Transverse colon (tissue), 4 donors: Measurements from ENCODE around the gene CD96. TPM values are rescaled to one million over a fixed set of nuclear protein-coding genes. Genes with fewer than 3 reads are reported as not detected.

Source experiments
- DNase-seq: peaks from one replicate; pipeline ENCODE4 v3.0.0-alpha.2; 2019
- H3K27ac ChIP-seq, 4 donors: fragments of 200-600 bp; sonication (generic); 2 replicates each; pipeline ENCODE4 v1.5.1; 2016 to 2018; ENCODE audit warnings: inconsistent platforms in 4 of 4
- H3K27me3 ChIP-seq: fragments of 200-600 bp; sonication (generic); 2 replicates; pipeline ENCODE4 v1.5.1; 2017; ENCODE audit warnings: inconsistent platforms
- H3K36me3 ChIP-seq, 4 donors: fragments of 200-600 bp; sonication (generic); 2 replicates each; pipeline ENCODE4 v1.5.1; 2017 to 2019; ENCODE audit warnings: inconsistent platforms in 4 of 4
- H3K4me1 ChIP-seq, 4 donors: fragments of 200-600 bp; sonication (generic); 2 replicates each; pipeline ENCODE4 v1.5.1; 2017 to 2020; ENCODE audit warnings: inconsistent platforms in 4 of 4
- H3K4me3 ChIP-seq, 4 donors: fragments of 200-600 bp; sonication (generic); 1 replicate in 1 of 4; 2 replicates in 3 of 4; pipeline versions ENCODE4 v1.5.1 to v1.6.1; 2017 to 2019; ENCODE audit warnings: inconsistent platforms in 4 of 4
- H3K9me3 ChIP-seq, 2 donors: fragments of 200-600 bp; sonication (generic); 2 replicates each; pipeline ENCODE4 v1.5.1; 2017 to 2019; ENCODE audit warnings: inconsistent platforms in 2 of 2
- CTCF ChIP-seq, 5 experiments: fragments of 200-600 bp in 3 of 5; fragments of 450-650 bp in 2 of 5; sonication (generic) in 3 of 5; IDR thresholded peaks; 1 replicate in 2 of 5; 2 replicates in 3 of 5; pipeline ENCODE4 v1.5.1; 2016 to 2017; ENCODE audit warnings: antibody characterized with exemption in 5 of 5, inconsistent platforms in 3 of 5, mild to moderate bottlenecking in 2 of 5, moderate library complexity in 1 of 5
- EP300 ChIP-seq: sonication (generic); formaldehyde crosslinking; IDR thresholded peaks from one replicate; pipeline ENCODE4 v1.6.1; 2017; ENCODE audit warnings: antibody characterized with exemption, low read depth
- POLR2A ChIP-seq: fragments of 450-650 bp; IDR thresholded peaks from one replicate; pipeline ENCODE4 v1.6.1; 2016; ENCODE audit warnings: antibody characterized with exemption, mild to moderate bottlenecking, moderate library complexity
- POLR2AphosphoS5 ChIP-seq, 3 donors: sonication (generic); formaldehyde crosslinking; IDR thresholded peaks; one replicate each; pipeline ENCODE4 v1.6.1; 2016; ENCODE audit warnings: antibody characterized with exemption in 3 of 3
- WGBS, 2 donors: methylation state at CpG; one replicate each; pipeline ENCODE4 v1.1.5; 2018; ENCODE audit warnings: low coverage in 1 of 2; 5-methylcytosine and 5-hydroxymethylcytosine counted together
- in situ Hi-C, 4 donors: fragments of 200-750 bp; cut with MboI; loops; one replicate each; pipeline versions ENCODE4 v1.15.0 to v1.15.1; 2017; ENCODE audit warnings: low sequenced_read_pairs in 3 of 4, low pct_ligation_motif_present in 1 of 4, low pct_unique_long_range_greater_than_20kb in 1 of 4
- intact Hi-C: fragments of 100-400 bp; cut with DNase I; formaldehyde crosslinking; loops from one replicate; pipeline ENCODE4 v1.15.1; 2023; ENCODE audit warnings: low total_unique reads
- total RNA-seq, 4 donors: library from RNA; depleted of rRNA; stranded (reverse); fragments of >200 nt; gene quantifications; one replicate each; pipeline ENCODE4 v1.1.0, GENCODE V29; 2016

The CD96 gene
- total RNA-seq, 4 donors from 2014 or later, result 5.5 to 24.3 (median 13.0) TPM

GRCh38 chr3:111613294-111613693, 71.3 kb downstream of the CD96 start:
- no peaks in the 10 kb centered on the region for H3K36me3 ChIP-seq
- H3K4me1 ChIP-seq, result no peaks in the 10 kb centered on the region
- intact Hi-C loops (no loop called here), in situ Hi-C loops (no loop called here)
- no peaks in the 10 kb centered on the region for H3K9me3 ChIP-seq
- TF ChIP-seq EP300, result no peak
- no peak for TF ChIP-seq POLR2AphosphoS5 (IDR thresholded peaks at IDR 0.05)
- no peak for TF ChIP-seq CTCF (IDR thresholded peaks at IDR 0.05)
- no peak for TF ChIP-seq POLR2A
- 43% methylated on average over 1 of the region's 1 CpG; no CpG with 5 or more reads in 1 of the 2 donors for WGBS, 2 donors
- no peak for DNase-seq
- no peak overlapping the region for H3K27ac ChIP-seq
- H3K4me3 ChIP-seq, result no peak overlapping the region
- H3K27me3 ChIP-seq, result no peaks in the 10 kb centered on the region

GRCh38 chr3:111615880-111616279, 73.9 kb downstream of the CD96 start:
- no peaks in the 10 kb centered on the region for H3K27me3 ChIP-seq
- intact Hi-C loops, result no loop called here
- no peaks in the 10 kb centered on the region for H3K4me1 ChIP-seq
- DNase-seq, result no peak
- no peak overlapping the region for H3K27ac ChIP-seq
- no peaks in the 10 kb centered on the region for H3K9me3 ChIP-seq
- H3K4me3 ChIP-seq, result no peak overlapping the region
- TF ChIP-seq CTCF (IDR thresholded peaks at IDR 0.05), result no peak
- no peak for TF ChIP-seq POLR2AphosphoS5 (IDR thresholded peaks at IDR 0.05)
- no peak for TF ChIP-seq POLR2A
- no peak for TF ChIP-seq EP300
- in situ Hi-C loops, result no loop called here
- WGBS, 2 donors, result 45 to 52% methylated on average over 3 of the region's 3 CpGs
- no peaks in the 10 kb centered on the region for H3K36me3 ChIP-seq

GRCh38 chr3:111616417-111617105, 74.6 kb downstream of the CD96 start:
- no peak overlapping the region for H3K4me3 ChIP-seq
- 43 to 71% methylated on average over 2 to 6 of the region's 6 CpGs for WGBS, 2 donors
- no peaks in the 10 kb centered on the region for H3K9me3 ChIP-seq
- H3K27me3 ChIP-seq, result no peaks in the 10 kb centered on the region
- H3K27ac ChIP-seq, result no peak overlapping the region
- no peaks in the 10 kb centered on the region for H3K36me3 ChIP-seq
- in situ Hi-C loops, result no loop called here
- H3K4me1 ChIP-seq, result no peaks in the 10 kb centered on the region
- DNase-seq, result peak; percentile 13
- TF ChIP-seq POLR2AphosphoS5 (IDR thresholded peaks at IDR 0.05) (no peak), EP300 (no peak), POLR2A (no peak), CTCF (IDR thresholded peaks at IDR 0.05) (no peak)
- intact Hi-C loops, result no loop called here

- Histone ChIP-seq H3K4me1 (no peaks in the 10 kb centered on the region), H3K4me3 (no peak overlapping the region)
Measured at GRCh38 chr3:111617406-111617805, 75.4 kb downstream of the CD96 start.

More at GRCh38 chr3:111617406-111617805, 75.4 kb downstream of the CD96 start:
- no peak for DNase-seq
- Histone ChIP-seq H3K36me3 (no peaks in the 10 kb centered on the region), H3K27me3 (no peaks in the 10 kb centered on the region), H3K27ac (no peak overlapping the region), H3K9me3 (no peaks in the 10 kb centered on the region)
- TF ChIP-seq EP300, result no peak
- no peak for TF ChIP-seq CTCF (IDR thresholded peaks at IDR 0.05)
- no peak for TF ChIP-seq POLR2A
- intact Hi-C loops, result no loop called here
- in situ Hi-C loops, result no loop called here
- 83% methylated on average over 3 of the region's 3 CpGs; no CpG with 5 or more reads in 1 of the 2 donors for WGBS, 2 donors
